Activated T-cell treated with anti-CD3 and anti-CD28 coated beads for 4 hours (primary cell): ENCODE results near the gene RGL4.
"Not testable (repeated sequence)": the region's sequence is repeated elsewhere in the genome, so short reads cannot be mapped to it uniquely, and the experiment has no call there.

ENCODE experiments used
- DNase-seq: peaks from one replicate; pipeline ENCODE4 v3.0.0-alpha.2; 2020

The RGL4 gene

GRCh38 chr22:23698673-23699235, 7.9 kb downstream of the RGL4 start:
- DNase-seq, result no peak

GRCh38 chr22:23700706-23701105, 9.9 kb downstream of the RGL4 start:
- DNase-seq, result no peak

DNA sequence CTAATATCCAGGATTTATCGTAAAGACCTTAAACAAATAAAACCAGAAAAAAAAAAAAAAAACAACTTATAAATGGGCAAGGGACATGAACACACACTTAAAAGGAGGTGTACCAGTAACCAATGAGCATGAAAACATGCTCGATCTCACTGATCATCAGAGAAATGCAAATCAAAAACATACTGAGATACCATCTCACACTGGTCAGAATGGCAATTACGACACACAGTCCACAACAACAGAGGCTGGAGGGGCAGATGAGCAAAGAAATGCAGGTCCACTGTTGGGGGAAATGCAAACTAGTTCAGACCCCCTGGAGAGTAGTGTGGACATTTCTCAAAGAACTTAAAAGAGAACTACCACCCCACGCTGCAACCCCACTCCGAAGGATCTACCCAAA, 13.2 kb downstream of the RGL4 start:
- no peak for DNase-seq

GRCh38 chr22:23704829-23705228, 14.0 kb downstream of the RGL4 start:
- DNase-seq, result no peak

GRCh38 chr22:23705358-23705757, 14.5 kb downstream of the RGL4 start:
- no peak for DNase-seq

DNA sequence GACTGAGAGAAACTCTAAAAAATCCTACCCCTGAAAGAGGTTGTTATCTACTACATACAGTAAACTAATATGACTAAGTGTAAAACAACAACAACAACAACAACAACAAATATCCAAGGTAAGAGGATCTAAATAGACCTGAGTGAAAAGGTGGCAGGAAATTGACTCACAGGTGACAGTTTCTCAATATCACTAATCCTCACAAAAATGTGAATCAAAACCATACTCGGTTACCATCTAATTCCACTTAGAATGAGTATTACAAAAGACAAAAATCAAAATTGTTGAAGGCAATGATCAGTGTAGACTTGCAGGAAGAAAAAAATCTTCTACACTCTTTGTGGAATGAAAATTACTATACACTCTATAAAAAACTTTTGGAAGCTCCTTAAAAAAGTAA, 17.5 kb downstream of the RGL4 start:
- no peak for DNase-seq

- no peak for DNase-seq
Observed at GRCh38 chr22:23709107-23709506, 18.3 kb downstream of the RGL4 start.

DNA sequence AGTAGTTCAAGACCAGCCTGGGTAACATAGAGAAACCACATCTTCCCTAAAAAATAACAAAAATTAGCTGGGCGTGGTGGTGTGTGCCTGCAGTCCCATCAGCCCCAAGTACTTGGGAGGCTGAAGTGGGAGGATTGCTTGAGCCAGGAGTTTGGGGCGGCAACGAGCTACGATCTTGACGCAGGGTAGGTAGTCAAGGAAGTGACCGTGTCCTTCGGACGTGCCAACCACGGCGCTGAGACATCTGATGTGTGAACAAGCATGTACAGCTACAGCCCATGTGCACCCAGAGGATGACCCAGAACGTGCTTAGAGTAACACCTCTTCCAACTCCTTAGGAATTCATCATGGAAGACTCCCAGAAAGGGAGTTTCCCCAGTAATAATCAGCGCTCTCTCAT, 21.4 kb downstream of the RGL4 start:
- DNase-seq, result no peak

GRCh38 chr22:23713696-23714595, 23.1 kb downstream of the RGL4 start:
- no peak for DNase-seq

- DNase-seq, result no peak
Observed at GRCh38 chr22:23714596-23715578, 24.1 kb downstream of the RGL4 start.

DNA sequence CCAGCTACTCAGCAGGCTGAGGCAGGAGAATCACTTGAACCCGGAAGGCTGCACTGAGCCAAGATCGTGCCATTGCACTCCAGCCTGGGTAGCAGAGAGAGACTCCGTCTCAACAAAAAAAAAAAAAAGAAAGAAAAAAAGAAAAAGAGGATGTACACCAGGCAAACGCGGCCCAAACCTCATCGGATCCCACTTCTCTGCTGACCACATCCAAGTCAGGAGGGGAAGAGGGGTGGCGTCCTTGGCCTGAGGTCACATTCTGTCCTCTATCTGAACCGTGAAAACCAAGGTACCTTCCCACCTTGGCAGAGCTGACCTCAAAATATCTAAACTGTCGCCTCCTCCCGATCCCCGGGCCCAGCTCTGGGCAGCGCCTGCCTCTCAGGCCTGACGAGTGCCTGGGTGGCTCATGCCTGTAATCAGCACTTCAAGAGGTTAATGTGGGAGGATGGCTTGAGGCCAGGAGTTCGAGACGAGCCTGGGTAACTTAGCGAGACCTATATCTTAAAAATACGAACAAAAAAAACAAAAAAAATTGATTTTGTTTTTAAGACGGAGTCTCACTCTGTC, 25.1 kb downstream of the RGL4 start:
- no peak for DNase-seq

GRCh38 chr22:23716811-23717801, 26.3 kb downstream of the RGL4 start:
- peak; percentile 75 for DNase-seq

DNA sequence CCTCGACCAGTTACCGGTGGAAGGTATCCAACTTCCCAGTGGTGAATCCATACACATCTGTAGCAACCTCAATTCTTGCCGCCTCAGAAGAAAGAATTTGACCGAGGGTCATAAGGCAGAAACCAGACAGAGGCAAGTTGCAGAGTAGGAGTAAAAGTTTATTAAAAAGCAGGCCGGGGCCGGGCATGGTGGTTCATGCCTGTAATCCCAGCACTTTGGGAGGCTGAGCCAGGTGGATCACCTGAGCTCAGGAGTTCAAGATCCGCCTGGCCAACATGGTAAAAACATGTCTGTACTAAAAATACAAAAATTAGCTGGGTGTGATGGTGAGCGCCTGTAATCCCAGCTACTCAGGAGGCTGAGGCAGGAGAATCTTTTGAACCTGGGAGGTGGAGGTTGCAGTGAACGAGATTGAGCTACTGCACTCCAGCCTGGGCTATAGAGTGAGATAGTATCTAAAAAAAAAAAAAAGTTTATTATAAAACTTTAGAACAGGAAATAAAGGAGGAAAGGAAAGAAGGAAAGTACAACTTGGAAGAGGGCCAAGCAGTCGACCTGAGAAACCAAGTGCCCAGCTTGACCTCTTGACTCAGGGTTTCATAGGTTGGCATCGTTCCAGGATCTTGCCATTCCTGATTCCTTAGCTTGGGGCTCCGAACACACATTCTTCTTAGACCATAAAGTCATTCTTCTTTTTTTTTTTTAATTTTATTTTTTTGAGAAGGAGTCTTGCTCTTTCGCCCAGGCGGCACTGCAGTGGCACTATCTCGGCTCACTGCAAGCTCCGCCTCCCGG, 27.8 kb downstream of the RGL4 start:
- no peak for DNase-seq

GRCh38 chr22:23720855-23721254, 30.0 kb downstream of the RGL4 start:
- no peak for DNase-seq

GRCh38 chr22:23722160-23722559, 31.3 kb downstream of the RGL4 start:
- no peak for DNase-seq

DNA sequence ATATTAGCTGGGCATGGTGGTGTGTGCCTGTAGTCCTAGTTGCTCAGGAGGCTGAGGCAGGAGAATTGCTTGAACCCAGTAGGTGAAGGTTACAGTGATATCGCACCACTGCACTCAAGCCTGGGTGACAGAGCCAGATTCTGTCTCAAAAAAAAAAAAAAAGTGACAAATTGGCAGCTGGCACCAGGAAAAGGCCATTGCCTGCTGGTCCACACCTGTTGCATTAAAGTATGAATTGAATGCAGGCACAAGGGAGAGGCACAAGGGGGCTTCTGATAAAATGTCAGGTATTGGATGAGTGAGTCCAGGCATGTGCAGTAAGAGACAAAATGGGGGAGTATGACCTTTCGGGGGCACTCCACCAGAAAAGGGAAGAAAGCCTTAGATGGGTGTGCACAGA, 31.9 kb downstream of the RGL4 start:
- no peak for DNase-seq

DNA sequence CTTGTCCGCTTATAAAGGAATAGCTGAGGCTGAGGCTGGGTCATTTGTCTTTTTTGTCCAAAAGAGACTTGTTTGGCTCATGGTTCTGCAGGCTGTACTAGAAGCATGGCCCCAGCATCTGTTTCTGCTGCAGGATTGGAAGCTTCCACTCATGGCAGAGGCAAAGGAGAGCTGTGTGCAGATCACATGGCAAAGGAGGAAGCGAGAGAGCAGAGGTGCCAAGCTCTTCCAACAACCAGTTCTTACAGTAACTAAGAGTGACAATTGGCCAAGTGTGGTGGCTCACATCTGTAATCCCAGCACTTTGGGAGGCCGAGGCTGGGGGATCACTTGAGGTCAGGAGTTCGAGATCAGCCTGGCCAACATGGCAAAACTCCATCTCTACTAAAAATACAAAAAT, 37.3 kb downstream of the RGL4 start:
- DNase-seq, result not testable (repeated sequence)

DNA sequence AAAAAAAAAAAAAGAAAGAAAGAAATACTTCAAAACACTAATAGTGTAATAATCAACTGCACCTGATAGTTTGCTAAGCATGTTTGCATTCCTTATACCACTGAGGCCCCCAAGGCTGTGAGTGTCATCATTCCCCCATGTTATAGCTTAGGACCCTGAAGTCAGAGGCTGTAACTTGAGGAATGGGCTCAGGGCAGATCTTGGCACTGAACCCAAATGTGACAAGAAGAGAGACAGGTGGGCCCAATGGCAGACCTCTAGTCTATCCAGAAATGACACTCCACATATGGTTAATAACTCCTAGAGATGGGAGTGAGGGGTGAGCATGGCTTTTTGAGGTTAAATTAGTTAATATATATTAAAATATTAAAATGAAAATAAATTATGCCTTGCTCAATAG, 46.9 kb downstream of the RGL4 start:
- DNase-seq, result no peak

- DNase-seq, result no peak
Observed at GRCh38 chr22:23742505-23743264, 51.9 kb downstream of the RGL4 start.

- DNase-seq, result no peak
Observed at GRCh38 chr22:23743303-23743705, 52.5 kb downstream of the RGL4 start.
